RPMI7951 (cell line): Measurements from ENCODE around the gene LYRM1. TPM values are rescaled to one million over a fixed set of nuclear protein-coding genes. Genes with fewer than 3 reads are reported as not detected.
A peak's percentile ranks its signal among the peaks of the same experiment; 100 is the strongest.
"Not testable (repeated sequence)": the region's sequence is repeated elsewhere in the genome, so short reads cannot be mapped to it uniquely, and the experiment has no call there.

Source experiments
- DNase-seq: peaks from one replicate; pipeline ENCODE4 v3.0.0-alpha.2; 2012; ENCODE audit warnings: low read depth
- total RNA-seq: library from RNA; depleted of rRNA; stranded (reverse); fragments of >200 nt; shearing (Covaris generic); gene quantifications from 2 replicates; pipeline ENCODE4 v1.2.3, GENCODE V29; 2014

LYRM1 gene
- total RNA-seq, 1 experiment from 2014 or later: 38.4 TPM

- no peak for DNase-seq
Observed at GRCh38 chr16:20931066-20931600, 30.6 kb downstream of the LYRM1 start.

- DNase-seq: no peak
Observed at GRCh38 chr16:20933589-20933988, 33.0 kb downstream of the LYRM1 start.

- DNase-seq: no peak
Observed at GRCh38 chr16:20937736-20938135, 37.2 kb downstream of the LYRM1 start.

GRCh38 chr16:20938426-20938825, 37.9 kb downstream of the LYRM1 start:
- peak; percentile 49 for DNase-seq

GRCh38 chr16:20939611-20940010, 39.0 kb downstream of the LYRM1 start:
- no peak for DNase-seq

GRCh38 chr16:20940871-20941635, 40.5 kb downstream of the LYRM1 start:
- DNase-seq: no peak

- DNase-seq: no peak
Observed at GRCh38 chr16:20941636-20941926, 41.0 kb downstream of the LYRM1 start.

GRCh38 chr16:20942256-20942655, 41.7 kb downstream of the LYRM1 start:
- DNase-seq: no peak

- DNase-seq: peak; percentile 64
Observed at GRCh38 chr16:20944861-20945574, 44.4 kb downstream of the LYRM1 start.

- DNase-seq: not testable (repeated sequence)
Observed at GRCh38 chr16:20945575-20945875, 45.0 kb downstream of the LYRM1 start.

- no peak for DNase-seq
Observed at GRCh38 chr16:20946015-20946629, 45.6 kb downstream of the LYRM1 start.

GRCh38 chr16:20948444-20948843, 47.9 kb downstream of the LYRM1 start:
- DNase-seq: no peak

GRCh38 chr16:20949660-20950059, 49.1 kb downstream of the LYRM1 start:
- DNase-seq: no peak

GRCh38 chr16:20950294-20950693, 49.7 kb downstream of the LYRM1 start:
- no peak for DNase-seq

- DNase-seq: no peak
Observed at GRCh38 chr16:20952139-20952920, 51.8 kb downstream of the LYRM1 start.

- DNase-seq: no peak
Observed at GRCh38 chr16:20954574-20954973, 54.0 kb downstream of the LYRM1 start.

- peak; percentile 16 for DNase-seq
Observed at GRCh38 chr16:20956319-20956718, 55.7 kb downstream of the LYRM1 start.

- no peak for DNase-seq
Observed at GRCh38 chr16:20957153-20957552, 56.6 kb downstream of the LYRM1 start.

- no peak for DNase-seq
Observed at GRCh38 chr16:20960899-20961298, 60.3 kb downstream of the LYRM1 start.

- DNase-seq: no peak
Observed at GRCh38 chr16:20968765-20969164, 68.2 kb downstream of the LYRM1 start.

- DNase-seq: no peak
Observed at GRCh38 chr16:20969386-20969785, 68.8 kb downstream of the LYRM1 start.

- DNase-seq: no peak
Observed at GRCh38 chr16:20971401-20971800, 70.8 kb downstream of the LYRM1 start.
